ENCODE measurements around the gene CATSPERB. TPM values are rescaled to one million over a fixed set of nuclear protein-coding genes. Genes with fewer than 3 reads are reported as not detected.

The CATSPERB gene
- total RNA-seq, 1 donor from 2014 or later: 2.5 TPM

DNA sequence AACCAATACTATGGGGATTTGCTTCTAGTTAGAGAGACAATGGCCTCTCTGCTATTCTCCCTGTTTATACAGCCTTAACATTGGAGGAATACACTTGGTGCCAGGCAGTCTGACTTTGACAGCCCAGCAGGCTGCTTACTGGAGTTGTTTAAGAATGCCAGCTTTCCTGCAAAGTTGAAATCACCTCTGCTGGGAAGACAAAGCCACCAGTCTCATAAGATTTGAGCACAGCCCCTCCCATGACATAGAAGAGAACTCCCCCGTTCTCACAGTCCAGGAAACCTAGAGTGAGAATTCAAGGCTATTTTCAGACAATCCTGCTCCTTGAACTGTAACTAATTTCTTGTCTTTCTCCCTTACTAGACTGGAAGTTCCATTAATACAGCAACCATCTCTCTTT, 21.1 kb upstream of the CATSPERB start:
- H3K9me3 Mint-ChIP-seq: no peaks in the 10 kb centered on the region
- TF ChIP-seq, protein P1, sequence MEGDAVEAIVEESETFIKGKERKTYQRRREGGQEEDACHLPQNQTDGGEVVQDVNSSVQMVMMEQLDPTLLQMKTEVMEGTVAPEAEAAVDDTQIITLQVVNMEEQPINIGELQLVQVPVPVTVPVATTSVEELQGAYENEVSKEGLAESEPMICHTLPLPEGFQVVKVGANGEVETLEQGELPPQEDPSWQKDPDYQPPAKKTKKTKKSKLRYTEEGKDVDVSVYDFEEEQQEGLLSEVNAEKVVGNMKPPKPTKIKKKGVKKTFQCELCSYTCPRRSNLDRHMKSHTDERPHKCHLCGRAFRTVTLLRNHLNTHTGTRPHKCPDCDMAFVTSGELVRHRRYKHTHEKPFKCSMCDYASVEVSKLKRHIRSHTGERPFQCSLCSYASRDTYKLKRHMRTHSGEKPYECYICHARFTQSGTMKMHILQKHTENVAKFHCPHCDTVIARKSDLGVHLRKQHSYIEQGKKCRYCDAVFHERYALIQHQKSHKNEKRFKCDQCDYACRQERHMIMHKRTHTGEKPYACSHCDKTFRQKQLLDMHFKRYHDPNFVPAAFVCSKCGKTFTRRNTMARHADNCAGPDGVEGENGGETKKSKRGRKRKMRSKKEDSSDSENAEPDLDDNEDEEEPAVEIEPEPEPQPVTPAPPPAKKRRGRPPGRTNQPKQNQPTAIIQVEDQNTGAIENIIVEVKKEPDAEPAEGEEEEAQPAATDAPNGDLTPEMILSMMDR (conservative IDR thresholded peaks at IDR 0.05): no peak
- no peak for DNase-seq (ENCODE audit: extremely low spot score, unreplicated experiment)
- no peak overlapping the region for H3K27ac Mint-ChIP-seq
- H3K4me1 Mint-ChIP-seq (ENCODE audit: unreplicated experiment): peaks cover 9% of the 10 kb centered on the region
- H3K27me3 Mint-ChIP-seq: no peaks in the 10 kb centered on the region
- no peak overlapping the region for H3K4me3 Mint-ChIP-seq
- H3K36me3 Mint-ChIP-seq: no peaks in the 10 kb centered on the region

- DNase-seq (ENCODE audit: extremely low spot score, unreplicated experiment): no peak
- H3K36me3 Mint-ChIP-seq: no peaks in the 10 kb centered on the region
- no peak overlapping the region for H3K27ac Mint-ChIP-seq
- TF ChIP-seq, protein P1 (conservative IDR thresholded peaks at IDR 0.05): no peak
- peaks cover 9% of the 10 kb centered on the region for H3K4me1 Mint-ChIP-seq (ENCODE audit: unreplicated experiment)
- H3K4me3 Mint-ChIP-seq: no peak overlapping the region
- H3K27me3 Mint-ChIP-seq: no peaks in the 10 kb centered on the region
- no peaks in the 10 kb centered on the region for H3K9me3 Mint-ChIP-seq
These were observed 19.8 kb upstream of the CATSPERB start for GRCh38 chr14:91751719-91752118.

- Mint-ChIP-seq H3K9me3 (no peaks in the 10 kb centered on the region), H3K4me1 (ENCODE audit: unreplicated experiment) (peaks cover 9% of the 10 kb centered on the region), H3K27ac (no peak overlapping the region), H3K36me3 (no peaks in the 10 kb centered on the region), H3K4me3 (no peak overlapping the region), H3K27me3 (no peaks in the 10 kb centered on the region)
- TF ChIP-seq, protein P1 (conservative IDR thresholded peaks at IDR 0.05): no peak
- DNase-seq (ENCODE audit: extremely low spot score, unreplicated experiment): no peak
These were observed 18.8 kb upstream of the CATSPERB start for GRCh38 chr14:91750634-91751198.

DNA sequence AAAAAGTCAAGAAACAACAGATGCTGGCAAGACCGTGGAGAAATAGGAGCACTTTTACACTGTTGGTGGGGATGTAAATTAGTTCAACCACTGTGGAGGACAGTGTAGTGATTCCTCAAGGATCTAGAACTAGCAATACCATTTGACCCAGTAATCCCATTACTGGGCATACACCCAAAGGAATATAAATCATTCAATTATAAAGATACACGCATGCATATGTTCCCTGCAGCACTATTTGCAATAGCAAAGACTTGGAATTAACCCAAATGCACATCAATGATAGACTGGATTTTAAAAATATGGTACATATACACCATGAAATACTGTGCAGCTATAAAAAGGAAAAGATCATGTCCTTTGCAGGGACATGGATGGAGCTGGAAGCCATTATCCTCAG, 18.0 kb upstream of the CATSPERB start:
- no peak overlapping the region for H3K4me3 Mint-ChIP-seq
- H3K9me3 Mint-ChIP-seq: no peaks in the 10 kb centered on the region
- H3K27ac Mint-ChIP-seq: no peak overlapping the region
- H3K4me1 Mint-ChIP-seq (ENCODE audit: unreplicated experiment): peaks cover 9% of the 10 kb centered on the region
- H3K36me3 Mint-ChIP-seq: no peaks in the 10 kb centered on the region
- DNase-seq (ENCODE audit: extremely low spot score, unreplicated experiment): no peak
- TF ChIP-seq, protein P1 (conservative IDR thresholded peaks at IDR 0.05): no peak
- H3K27me3 Mint-ChIP-seq: no peaks in the 10 kb centered on the region

DNA sequence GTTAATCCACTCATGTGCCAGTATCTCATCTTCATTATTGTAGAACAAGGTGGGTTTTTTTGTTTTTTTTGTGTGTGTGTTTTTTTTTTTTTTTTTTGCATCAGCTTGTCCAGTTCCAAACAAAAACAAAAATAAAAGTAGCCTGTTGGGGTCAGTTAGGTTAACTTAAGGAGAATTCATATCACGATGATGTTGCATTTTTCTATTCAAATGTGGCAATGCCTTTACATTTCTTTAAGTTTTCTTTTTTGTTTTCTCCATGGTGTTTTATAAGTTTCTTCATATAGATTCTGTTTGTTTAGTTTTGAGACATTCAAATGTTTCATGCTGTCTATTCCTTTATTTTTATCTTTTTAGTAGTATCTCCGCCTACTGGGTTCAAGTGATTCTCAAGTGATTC, 16.2 kb upstream of the CATSPERB start:
- no peak for DNase-seq (ENCODE audit: extremely low spot score, unreplicated experiment)
- TF ChIP-seq, protein P1 (conservative IDR thresholded peaks at IDR 0.05): no peak
- H3K36me3 Mint-ChIP-seq: no peaks in the 10 kb centered on the region
- H3K4me1 Mint-ChIP-seq (ENCODE audit: unreplicated experiment): peaks cover 10% of the 10 kb centered on the region
- H3K9me3 Mint-ChIP-seq: no peaks in the 10 kb centered on the region
- no peaks in the 10 kb centered on the region for H3K27me3 Mint-ChIP-seq
- no peak overlapping the region for H3K27ac Mint-ChIP-seq
- no peak overlapping the region for H3K4me3 Mint-ChIP-seq

DNA sequence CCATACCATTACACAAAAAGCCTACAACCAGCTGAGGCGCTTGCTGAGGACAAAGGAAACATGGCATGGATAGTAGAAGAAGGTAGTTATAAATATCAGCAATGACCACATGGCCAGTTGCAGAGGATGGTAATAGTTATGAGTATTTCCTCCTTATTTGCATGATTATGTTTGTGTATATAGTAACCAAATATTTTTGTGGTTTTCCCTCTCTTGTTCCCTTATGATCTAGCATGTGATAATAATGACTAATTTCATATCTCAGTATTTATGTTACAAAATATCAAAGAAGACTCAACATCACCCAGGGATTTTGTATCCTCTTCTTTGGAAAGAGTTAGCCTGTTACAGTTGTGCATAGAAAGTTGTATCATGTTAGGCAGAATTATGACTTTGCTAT, 13.5 kb upstream of the CATSPERB start:
- Mint-ChIP-seq H3K27me3 (no peaks in the 10 kb centered on the region), H3K36me3 (no peaks in the 10 kb centered on the region), H3K9me3 (no peaks in the 10 kb centered on the region), H3K4me1 (ENCODE audit: unreplicated experiment) (peaks cover 5% of the 10 kb centered on the region), H3K27ac (no peak overlapping the region), H3K4me3 (no peak overlapping the region)
- no peak for DNase-seq (ENCODE audit: extremely low spot score, unreplicated experiment)
- TF ChIP-seq, protein P1 (conservative IDR thresholded peaks at IDR 0.05): no peak

Data from type B pancreatic cell (in vitro differentiated cells).